Tibial nerve (tissue), 4 donors: ENCODE measurements around the gene MYL11. TPM values are rescaled to one million over a fixed set of nuclear protein-coding genes. Genes with fewer than 3 reads are reported as not detected.

ENCODE experiments used
- DNase-seq, 2 donors: peaks; one replicate each; pipeline ENCODE4 v3.0.0-alpha.2; 2019; ENCODE audit warnings: low spot score in 2 of 2
- H3K27ac ChIP-seq, 4 donors: fragments of 200-600 bp; sonication (generic) in 3 of 4; one replicate each; pipeline ENCODE4 v1.5.1; 2017 to 2019; ENCODE audit warnings: mild to moderate bottlenecking in 1 of 4
- H3K27me3 ChIP-seq, 2 donors: fragments of 200-600 bp; sonication (generic) in 1 of 2; one replicate each; pipeline versions ENCODE4 v1.5.1 to v1.6.0; 2017 to 2019
- H3K36me3 ChIP-seq, 3 donors: fragments of 200-600 bp; sonication (generic); one replicate each; pipeline ENCODE4 v1.5.1; 2018 to 2019
- H3K4me1 ChIP-seq, 4 donors: fragments of 200-600 bp; sonication (generic) in 3 of 4; one replicate each; pipeline ENCODE4 v1.5.1; 2017 to 2019
- H3K4me3 ChIP-seq, 4 donors: fragments of 200-600 bp; sonication (generic) in 3 of 4; one replicate each; pipeline ENCODE4 v1.5.1; 2017 to 2019; ENCODE audit warnings: mild to moderate bottlenecking in 1 of 4, moderate library complexity in 1 of 4
- H3K9me3 ChIP-seq, 4 donors: fragments of 200-600 bp; sonication (generic) in 3 of 4; one replicate each; pipeline ENCODE4 v1.5.1; 2017 to 2019
- EP300 ChIP-seq, 2 donors: sonication (generic); formaldehyde crosslinking; IDR thresholded peaks; one replicate each; pipeline ENCODE4 v1.6.1; 2017; ENCODE audit warnings: antibody characterized with exemption in 2 of 2, mild to moderate bottlenecking in 1 of 2
- POLR2A ChIP-seq, 2 donors: fragments of 450-650 bp; IDR thresholded peaks; one replicate each; pipeline ENCODE4 v1.6.1; 2017; ENCODE audit warnings: antibody characterized with exemption in 2 of 2, mild to moderate bottlenecking in 2 of 2, moderate library complexity in 2 of 2
- WGBS, 2 donors: methylation state at CpG; one replicate each; pipeline ENCODE4 v1.1.5; 2018; 5-methylcytosine and 5-hydroxymethylcytosine counted together
- total RNA-seq, 4 donors: library from RNA; depleted of rRNA; stranded (reverse); fragments of >200 nt; gene quantifications; one replicate each; pipeline ENCODE4 v1.1.0, GENCODE V29; 2016
- TF ChIP-seq, protein P1 (sequence below), 5 experiments: fragments of 200-600 bp in 3 of 5; fragments of 450-650 bp in 2 of 5; sonication (generic) in 3 of 5; IDR thresholded peaks; one replicate each; pipeline ENCODE4 v1.5.1; 2016 to 2019; ENCODE audit warnings: antibody characterized with exemption in 5 of 5, mild to moderate bottlenecking in 3 of 5, moderate library complexity in 2 of 5

Gene MYL11
- total RNA-seq, 4 donors from 2014 or later = not detected

DNA sequence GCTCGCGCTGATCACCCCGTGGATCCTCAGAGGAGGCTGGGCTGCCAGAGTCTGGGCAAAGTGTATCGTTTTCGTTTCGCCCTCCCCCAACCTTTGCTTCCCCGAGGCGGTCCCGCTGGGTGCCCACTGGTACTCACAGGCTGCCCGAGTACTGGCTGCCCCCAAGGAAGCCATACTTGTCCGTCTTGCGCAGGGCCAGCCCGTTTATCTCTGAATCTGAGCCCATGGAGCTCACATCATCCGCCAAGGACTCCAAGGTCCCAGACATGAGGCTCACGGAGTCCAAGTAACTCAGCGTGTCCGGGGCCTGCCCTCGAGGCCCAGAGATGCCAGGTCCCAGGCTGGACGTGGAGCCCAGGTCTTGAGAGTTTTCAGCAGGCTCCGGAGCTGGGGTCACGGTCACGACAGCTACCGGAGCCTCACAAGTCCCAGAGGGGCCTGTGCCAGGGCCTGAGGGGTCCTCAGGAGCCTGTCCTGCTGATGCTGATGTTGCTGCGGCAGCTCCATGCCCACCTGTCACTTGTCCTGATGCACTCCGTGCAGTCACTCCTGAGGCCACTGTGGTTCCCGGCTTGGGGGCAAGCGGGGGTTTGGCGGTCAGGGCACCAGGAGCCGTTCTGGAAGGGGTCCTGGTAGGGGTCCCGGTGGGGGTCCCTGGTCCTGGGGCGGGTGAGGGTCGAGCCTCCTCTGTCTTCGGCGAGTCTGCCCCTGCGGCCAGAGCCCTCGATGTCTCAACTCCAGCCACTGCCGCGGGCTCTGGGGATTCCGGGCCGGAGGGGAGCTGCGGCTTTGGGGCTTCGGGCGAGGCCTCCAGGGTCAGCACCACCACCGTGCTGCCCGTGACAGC is 5.3 kb upstream of the MYL11 start:
- Histone ChIP-seq H3K4me3 (peak overlapping the region; percentile 70 to 89 (median 76)), H3K36me3 (peaks cover 0 to 18% (median 0%) of the 10 kb centered on the region in 3 donors), H3K4me1 (peaks cover 0 to 56% (median 23%) of the 10 kb centered on the region in 4 donors), H3K27ac (peak overlapping the region; percentile 69 to 91 (median 84)), H3K27me3 (no peaks in the 10 kb centered on the region), H3K9me3 (no peaks in the 10 kb centered on the region)
- 0% methylated on average over 20 to 39 of the region's 45 CpGs for WGBS, 2 donors
- no peak for TF ChIP-seq EP300 (IDR thresholded peaks at IDR 0.05)
- TF ChIP-seq POLR2A (IDR thresholded peaks at IDR 0.05) = no peak
- TF ChIP-seq, protein P1, sequence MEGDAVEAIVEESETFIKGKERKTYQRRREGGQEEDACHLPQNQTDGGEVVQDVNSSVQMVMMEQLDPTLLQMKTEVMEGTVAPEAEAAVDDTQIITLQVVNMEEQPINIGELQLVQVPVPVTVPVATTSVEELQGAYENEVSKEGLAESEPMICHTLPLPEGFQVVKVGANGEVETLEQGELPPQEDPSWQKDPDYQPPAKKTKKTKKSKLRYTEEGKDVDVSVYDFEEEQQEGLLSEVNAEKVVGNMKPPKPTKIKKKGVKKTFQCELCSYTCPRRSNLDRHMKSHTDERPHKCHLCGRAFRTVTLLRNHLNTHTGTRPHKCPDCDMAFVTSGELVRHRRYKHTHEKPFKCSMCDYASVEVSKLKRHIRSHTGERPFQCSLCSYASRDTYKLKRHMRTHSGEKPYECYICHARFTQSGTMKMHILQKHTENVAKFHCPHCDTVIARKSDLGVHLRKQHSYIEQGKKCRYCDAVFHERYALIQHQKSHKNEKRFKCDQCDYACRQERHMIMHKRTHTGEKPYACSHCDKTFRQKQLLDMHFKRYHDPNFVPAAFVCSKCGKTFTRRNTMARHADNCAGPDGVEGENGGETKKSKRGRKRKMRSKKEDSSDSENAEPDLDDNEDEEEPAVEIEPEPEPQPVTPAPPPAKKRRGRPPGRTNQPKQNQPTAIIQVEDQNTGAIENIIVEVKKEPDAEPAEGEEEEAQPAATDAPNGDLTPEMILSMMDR (IDR thresholded peaks at IDR 0.05) = no peak
- DNase-seq = no peak

DNA sequence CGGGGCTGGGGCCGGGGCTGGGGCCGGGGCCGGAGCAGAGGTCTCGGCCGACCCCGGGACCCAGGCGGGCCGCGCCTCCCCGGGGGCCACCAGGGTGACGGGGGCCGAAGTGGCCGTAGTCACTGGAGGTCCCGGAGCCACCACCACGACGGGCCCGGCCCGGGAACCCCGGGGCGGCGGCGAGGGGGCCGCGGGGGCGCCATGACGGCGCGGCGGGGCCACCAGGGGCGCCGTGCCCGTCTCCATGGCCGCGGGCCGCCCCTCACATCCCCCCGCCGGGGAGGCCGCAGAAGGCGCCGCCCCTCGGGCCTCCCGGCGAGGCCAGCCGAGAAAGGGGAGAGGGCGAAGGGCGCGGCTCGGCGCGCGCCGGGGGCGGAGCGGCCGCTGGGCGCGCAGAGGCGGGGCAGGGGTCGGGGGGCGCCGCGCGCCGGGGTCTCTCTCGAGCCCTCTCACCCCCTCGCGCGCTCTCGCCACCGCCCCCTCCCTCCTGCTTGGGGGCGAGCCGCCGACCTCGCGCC is 4.6 kb upstream of the MYL11 start:
- H3K4me3 ChIP-seq = peak overlapping the region; percentile 70 to 89 (median 76)
- H3K9me3 ChIP-seq = no peaks in the 10 kb centered on the region
- TF ChIP-seq, protein P1 (IDR thresholded peaks at IDR 0.05) = peak in 2 of 5 experiments; percentile 7 to 11
- TF ChIP-seq POLR2A (IDR thresholded peaks at IDR 0.05) (peak in 1 of 2 donors; percentile 75), EP300 (IDR thresholded peaks at IDR 0.05) (no peak)
- peaks cover 0 to 52% (median 23%) of the 10 kb centered on the region in 4 donors for H3K4me1 ChIP-seq
- 0 to 3% methylated on average over 7 to 29 of the region's 76 CpGs for WGBS, 2 donors
- H3K36me3 ChIP-seq = peaks cover 0 to 12% (median 0%) of the 10 kb centered on the region in 3 donors
- peak overlapping the region; percentile 69 to 91 (median 84) for H3K27ac ChIP-seq
- no peak for DNase-seq
- H3K27me3 ChIP-seq = no peaks in the 10 kb centered on the region

DNA sequence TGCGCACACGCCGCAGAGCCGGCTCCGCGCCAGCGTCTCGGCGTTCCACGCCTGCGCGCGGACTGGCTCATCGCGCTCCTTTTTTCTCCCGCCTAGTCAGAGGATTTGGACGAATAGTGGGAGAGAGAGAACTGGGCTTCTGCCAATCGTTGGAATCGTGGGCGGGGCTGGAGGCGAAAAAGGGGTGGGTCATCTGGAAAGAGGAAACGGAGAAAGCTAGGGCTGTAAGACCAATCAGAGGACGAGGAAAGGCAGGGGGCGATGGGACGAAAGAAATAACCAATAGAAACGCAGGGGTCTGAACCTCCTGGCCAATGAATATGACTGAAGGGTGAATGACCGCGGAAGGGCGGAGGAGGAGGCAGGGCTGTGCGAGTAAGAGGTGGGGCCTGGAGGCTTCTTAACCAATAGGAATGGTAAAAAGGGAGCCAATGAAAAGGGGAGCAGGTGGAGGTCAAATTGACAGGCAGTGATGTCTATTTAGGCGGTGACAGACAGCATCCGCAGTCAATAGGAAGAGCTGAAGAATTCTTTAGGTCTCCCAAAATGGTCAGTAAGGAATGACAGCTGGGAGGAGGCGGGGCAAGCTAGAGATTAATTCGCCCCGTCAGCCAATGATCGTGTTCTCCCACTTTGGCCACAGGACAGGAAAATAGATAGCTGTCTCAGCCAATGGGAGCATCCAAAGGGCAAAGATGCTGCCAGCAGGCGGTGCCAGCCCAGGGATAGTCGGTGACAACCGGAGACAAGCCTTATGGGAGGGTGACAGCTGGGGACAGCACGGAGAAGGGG is 4.0 kb upstream of the MYL11 start, which contains the start of gene TBC1D10B:
TBC1D10B (minus strand) TSS at position 39 of the 792 bp plus-strand sequence. CDS start 311 bp downstream, outside the sequence.
- peak; percentile 11 to 52 for TF ChIP-seq POLR2A (IDR thresholded peaks at IDR 0.05)
- TF ChIP-seq, protein P1 (IDR thresholded peaks at IDR 0.05) = peak; percentile 13 to 38 (median 26)
- peak; percentile 34 to 65 for TF ChIP-seq EP300 (IDR thresholded peaks at IDR 0.05)
- 0 to 1% methylated on average over 39 to 40 of the region's 40 CpGs for WGBS, 2 donors
- DNase-seq = peak; percentile 97 to 99

GRCh38 chr16:30371248-30371816 is 3.3 kb upstream of the MYL11 start:
- H3K36me3 ChIP-seq = no peaks in the 10 kb centered on the region
- H3K9me3 ChIP-seq = no peaks in the 10 kb centered on the region
- H3K27me3 ChIP-seq = no peaks in the 10 kb centered on the region
- H3K4me3 ChIP-seq = peak overlapping the region; percentile 8 to 62 (median 40)
- TF ChIP-seq POLR2A (IDR thresholded peaks at IDR 0.05) = no peak
- TF ChIP-seq, protein P1 (IDR thresholded peaks at IDR 0.05) = no peak
- TF ChIP-seq EP300 (IDR thresholded peaks at IDR 0.05) = no peak
- H3K4me1 ChIP-seq = peaks cover 0 to 40% (median 23%) of the 10 kb centered on the region in 4 donors
- 22 to 30% methylated on average over 8 to 11 of the region's 11 CpGs for WGBS, 2 donors
- peak overlapping the region; percentile 84 to 96 (median 86) for H3K27ac ChIP-seq
- DNase-seq = no peak

More for the DNA sequence above, 4.0 kb upstream of the MYL11 start, which contains the start of gene TBC1D10B:
- peaks cover 0 to 5% (median 0%) of the 10 kb centered on the region in 3 donors for H3K36me3 ChIP-seq
- H3K27me3 ChIP-seq = no peaks in the 10 kb centered on the region
- peaks cover 0 to 46% (median 23%) of the 10 kb centered on the region in 4 donors for H3K4me1 ChIP-seq
- no peaks in the 10 kb centered on the region for H3K9me3 ChIP-seq
- peak within 1 kb of the TSS; percentile 70 to 89 (median 76) for H3K4me3 ChIP-seq
- peak within 1 kb of the TSS; percentile 84 to 96 (median 88) for H3K27ac ChIP-seq
